HUES6 (cell line): ENCODE measurements around the gene DPP10.

ENCODE experiments used
- H3K27ac ChIP-seq: 2 replicates; pipeline ENCODE4 v1.7.0; 2013; ENCODE audit warnings: low read depth, mild to moderate bottlenecking, low read length, inconsistent platforms
- H3K27me3 ChIP-seq: 2 replicates; pipeline ENCODE4 v1.6.1; 2013; ENCODE audit warnings: low read length; ENCODE audit not compliant: control insufficient read depth, insufficient read depth
- H3K36me3 ChIP-seq: 2 replicates; pipeline ENCODE4 v1.6.1; 2013; ENCODE audit warnings: low read length; ENCODE audit not compliant: control insufficient read depth, insufficient read depth
- H3K4me1 ChIP-seq: 2 replicates; pipeline ENCODE4 v1.6.1; 2013; ENCODE audit warnings: low read length; ENCODE audit not compliant: control insufficient read depth, insufficient read depth
- H3K4me3 ChIP-seq: 2 replicates; pipeline ENCODE4 v1.5.1; 2013; ENCODE audit warnings: low read depth, low read length
- H3K9ac ChIP-seq: one replicate; pipeline ENCODE4 v1.6.1; 2013; ENCODE audit warnings: mild to moderate bottlenecking, low read length
- H3K9me3 ChIP-seq: 2 replicates; pipeline ENCODE4 v1.6.1; 2013; ENCODE audit warnings: low read depth, low read length; ENCODE audit not compliant: control insufficient read depth, insufficient read depth

The DPP10 gene

DNA sequence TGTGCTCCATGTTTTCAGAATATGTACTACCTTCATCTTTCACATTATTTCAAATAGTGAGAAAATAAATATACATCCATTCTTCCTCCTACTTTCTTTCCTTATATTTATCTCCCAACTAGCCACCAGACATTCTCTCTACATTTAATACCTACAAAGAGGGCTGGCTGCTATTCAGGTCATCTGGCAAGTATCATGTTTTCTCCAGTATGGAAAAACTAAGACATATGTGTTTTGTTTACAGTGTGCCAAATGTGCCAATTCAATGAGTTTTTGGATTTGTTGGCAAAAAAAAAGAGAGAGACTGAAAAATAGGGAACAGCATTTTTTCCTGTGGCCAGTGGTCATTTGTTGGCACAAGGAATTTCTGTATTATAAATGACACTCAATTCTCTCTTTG, 1207.3 kb downstream of the DPP10 start:
- Histone ChIP-seq H3K4me1 (peaks cover 4% of the 10 kb centered on the region; the same call in 1 of the 2 replicates), H3K36me3 (no peaks in the 10 kb centered on the region), H3K9ac (no peak overlapping the region), H3K9me3 (0 out of 2 replicates have a peak, but pooled peaks cover 2% of the 10 kb centered on the region), H3K27me3 (no peaks in the 10 kb centered on the region), H3K4me3 (no peak overlapping the region), H3K27ac (no peak overlapping the region)

DNA sequence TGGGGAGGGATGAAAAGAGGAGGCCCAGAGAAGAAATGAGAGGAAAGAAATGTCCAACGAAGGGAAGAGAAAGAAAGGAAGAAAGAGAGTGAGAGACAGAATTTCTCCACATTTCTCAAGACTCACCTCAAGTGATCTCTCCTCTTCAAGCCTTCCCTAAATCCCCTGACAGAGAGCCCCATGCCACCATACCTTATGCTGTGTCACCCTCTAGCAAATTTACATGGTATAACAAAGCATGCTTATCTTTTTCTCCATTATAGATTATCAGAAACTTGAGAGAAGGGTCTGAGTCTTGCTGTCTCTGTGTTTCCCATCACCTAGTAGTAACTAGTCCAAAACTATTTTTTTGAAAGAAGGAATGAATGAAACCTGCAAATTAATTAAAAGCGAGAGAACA, 1208.4 kb downstream of the DPP10 start:
- Histone ChIP-seq H3K4me3 (no peak overlapping the region), H3K27ac (no peak overlapping the region), H3K9ac (no peak overlapping the region), H3K36me3 (no peaks in the 10 kb centered on the region), H3K4me1 (peaks cover 4% of the 10 kb centered on the region; the same call in 1 of the 2 replicates), H3K9me3 (0 out of 2 replicates have a peak, but pooled peaks cover 2% of the 10 kb centered on the region), H3K27me3 (no peaks in the 10 kb centered on the region)

DNA sequence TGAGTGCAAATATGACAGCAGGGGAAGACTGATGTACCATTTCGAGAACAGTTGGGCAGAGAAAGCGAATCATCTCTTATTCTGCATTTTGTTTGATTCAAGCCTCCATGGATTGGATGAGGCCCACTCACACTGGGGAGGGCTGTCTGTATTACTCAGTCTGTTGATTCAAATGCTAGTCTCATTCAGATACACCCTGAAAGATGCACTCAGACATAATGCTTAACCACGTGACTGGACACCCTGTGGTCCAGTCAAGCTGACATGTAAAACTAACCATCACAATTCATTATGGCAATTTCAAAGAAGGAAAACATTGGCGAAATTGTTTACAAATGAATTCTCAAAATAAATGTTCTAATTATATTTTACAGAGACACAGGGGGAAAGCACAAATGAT, 1210.2 kb downstream of the DPP10 start:
- H3K27me3 ChIP-seq: no peaks in the 10 kb centered on the region
- H3K36me3 ChIP-seq: no peaks in the 10 kb centered on the region
- 0 out of 2 replicates have a peak, but pooled peaks cover 1% of the 10 kb centered on the region for H3K9me3 ChIP-seq
- no peak overlapping the region for H3K9ac ChIP-seq
- H3K4me3 ChIP-seq: no peak overlapping the region
- H3K4me1 ChIP-seq: peaks cover 4% of the 10 kb centered on the region; the same call in 1 of the 2 replicates
- H3K27ac ChIP-seq: no peak overlapping the region

DNA sequence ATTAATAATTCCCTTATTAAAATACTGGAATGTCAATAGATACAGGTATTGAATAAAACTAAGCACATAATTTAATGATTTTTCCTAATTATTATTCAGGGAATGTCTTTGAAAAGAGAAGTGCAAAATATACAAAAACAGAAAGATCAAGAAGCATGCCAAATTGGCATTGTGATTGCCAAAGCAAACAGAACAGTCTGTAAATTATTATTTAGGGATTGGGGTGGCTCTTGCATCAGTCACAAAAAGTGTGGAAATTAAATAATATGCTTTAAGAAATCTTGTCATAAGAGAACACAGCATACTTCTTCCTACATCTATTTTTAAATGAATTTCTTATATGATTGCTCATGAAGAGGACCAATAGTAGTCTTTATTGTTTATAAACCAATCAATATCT, 1211.9 kb downstream of the DPP10 start:
- Histone ChIP-seq H3K36me3 (no peaks in the 10 kb centered on the region), H3K27me3 (no peaks in the 10 kb centered on the region), H3K4me1 (peaks cover 4% of the 10 kb centered on the region; the same call in 1 of the 2 replicates), H3K9me3 (no peaks in the 10 kb centered on the region), H3K27ac (no peak overlapping the region), H3K4me3 (no peak overlapping the region), H3K9ac (no peak overlapping the region)

DNA sequence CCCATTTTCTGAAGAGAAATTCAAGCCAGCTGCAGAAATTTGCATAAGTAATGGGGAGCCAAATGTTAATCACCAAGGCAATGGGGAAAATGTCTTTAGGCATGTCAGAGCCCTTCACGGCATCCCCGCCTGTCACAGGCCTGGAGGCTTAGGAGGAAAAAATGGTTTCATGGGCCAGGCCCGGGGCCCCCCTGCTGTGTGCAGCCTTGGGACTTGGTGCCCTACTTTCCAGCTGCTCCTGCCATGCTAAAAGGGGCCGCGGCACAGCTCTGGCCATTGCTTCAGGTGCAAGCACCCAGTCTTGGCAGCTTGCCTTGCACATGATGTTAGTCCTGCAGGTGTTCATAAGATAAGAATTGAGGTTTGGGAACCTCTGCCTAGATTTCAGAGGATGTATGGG, 1235.7 kb downstream of the DPP10 start:
- Histone ChIP-seq H3K27ac (no peak overlapping the region), H3K9me3 (peaks cover 23% of the 10 kb centered on the region), H3K27me3 (no peaks in the 10 kb centered on the region), H3K36me3 (no peaks in the 10 kb centered on the region), H3K9ac (no peak overlapping the region), H3K4me1 (no peaks in the 10 kb centered on the region), H3K4me3 (no peak overlapping the region)

DNA sequence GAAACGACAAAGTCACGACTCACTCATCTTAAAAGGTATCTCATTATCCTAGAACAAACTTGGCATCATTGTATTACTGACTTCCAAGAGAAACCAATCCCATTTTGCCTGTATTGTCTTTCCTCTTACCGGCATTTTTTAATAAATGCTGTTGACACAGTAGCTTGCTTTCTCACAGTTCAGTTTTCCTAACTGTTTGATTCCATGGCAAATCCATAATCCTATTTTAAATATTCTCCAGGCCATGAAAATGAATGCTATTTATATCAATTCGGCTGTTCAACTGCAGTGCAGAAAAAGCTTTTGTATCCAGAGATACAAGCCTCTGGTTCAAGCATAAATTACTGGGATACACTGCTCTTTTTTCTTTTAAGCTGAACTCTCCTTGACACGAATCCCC, 1241.9 kb downstream of the DPP10 start:
- Histone ChIP-seq H3K36me3 (no peaks in the 10 kb centered on the region), H3K4me1 (no peaks in the 10 kb centered on the region), H3K4me3 (no peak overlapping the region), H3K27me3 (no peaks in the 10 kb centered on the region), H3K9me3 (peaks cover 3% of the 10 kb centered on the region; the same call in 1 of the 2 replicates), H3K9ac (no peak overlapping the region), H3K27ac (no peak overlapping the region)

DNA sequence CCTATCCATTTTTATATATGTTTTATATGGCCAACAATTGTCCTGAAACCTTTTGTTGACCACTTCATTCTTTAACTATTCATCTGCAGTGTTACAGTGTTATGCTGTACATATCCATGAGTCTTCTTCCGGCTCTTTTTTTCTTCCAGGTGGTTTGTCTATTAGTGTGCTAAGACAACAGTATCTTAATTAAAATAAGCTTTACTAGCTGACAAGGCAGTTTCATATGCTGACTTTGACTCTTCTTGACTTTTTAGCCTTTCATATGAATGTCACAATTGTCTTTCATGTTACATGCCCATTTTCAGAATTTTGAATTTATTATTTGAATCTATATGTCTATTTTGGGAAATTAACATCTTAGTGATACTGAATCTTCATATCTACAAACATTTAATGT, 1249.0 kb downstream of the DPP10 start:
- Histone ChIP-seq H3K4me3 (no peak overlapping the region), H3K27me3 (no peaks in the 10 kb centered on the region), H3K27ac (no peak overlapping the region), H3K36me3 (no peaks in the 10 kb centered on the region), H3K4me1 (no peaks in the 10 kb centered on the region; the same call in 1 of the 2 replicates), H3K9ac (no peak overlapping the region), H3K9me3 (no peaks in the 10 kb centered on the region)

DNA sequence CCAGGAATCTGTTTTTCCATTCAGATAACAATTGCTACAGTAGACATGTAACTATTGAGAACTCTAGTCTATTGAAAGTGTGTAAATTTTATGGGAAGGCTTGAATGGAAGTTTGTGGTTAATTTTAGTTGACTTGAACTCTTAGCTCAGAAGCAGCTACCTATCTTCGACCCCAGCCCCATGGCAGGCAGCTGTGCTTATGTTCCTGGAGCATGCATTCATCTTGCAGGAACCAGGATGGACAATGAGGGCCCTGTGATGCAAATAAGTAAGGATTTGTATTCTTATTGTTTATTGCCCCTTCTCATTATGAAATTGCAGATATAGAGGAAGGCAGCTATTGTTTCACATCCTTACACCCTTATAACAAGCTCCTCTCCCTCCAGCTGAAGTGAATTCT, 1252.2 kb downstream of the DPP10 start:
- no peak overlapping the region for H3K27ac ChIP-seq
- no peak overlapping the region for H3K4me3 ChIP-seq
- H3K4me1 ChIP-seq: no peaks in the 10 kb centered on the region; the same call in 1 of the 2 replicates
- H3K36me3 ChIP-seq: no peaks in the 10 kb centered on the region
- no peaks in the 10 kb centered on the region for H3K9me3 ChIP-seq
- H3K9ac ChIP-seq: no peak overlapping the region
- no peaks in the 10 kb centered on the region for H3K27me3 ChIP-seq

DNA sequence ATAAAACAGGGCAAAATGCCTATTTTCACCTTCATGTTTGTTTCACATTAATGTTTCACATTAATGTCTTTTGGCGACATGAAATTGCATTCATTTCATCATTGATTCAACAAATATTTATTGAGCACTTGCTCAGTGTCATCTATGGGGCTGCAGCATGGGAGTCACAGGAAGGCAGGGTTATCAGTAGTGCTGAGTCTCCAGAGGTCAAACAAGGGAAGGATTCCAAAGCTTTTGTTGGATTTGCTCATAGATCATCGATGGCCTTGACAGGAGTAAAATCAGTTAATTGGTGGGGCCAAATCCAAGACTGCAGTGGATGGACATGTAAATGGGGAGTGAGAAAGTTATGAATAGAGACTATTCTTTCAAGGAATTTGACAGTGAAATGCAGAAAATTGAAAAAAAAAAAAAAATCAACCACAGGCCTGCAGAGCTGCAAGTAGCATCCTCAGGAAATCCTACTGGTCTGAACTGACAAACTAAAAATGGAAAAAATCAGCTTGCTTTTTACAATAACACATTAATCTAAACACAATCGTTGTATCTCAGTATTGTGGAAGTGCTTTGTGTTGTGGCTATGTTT, 1290.8 kb downstream of the DPP10 start:
- H3K4me1 ChIP-seq: no peaks in the 10 kb centered on the region
- H3K36me3 ChIP-seq: no peaks in the 10 kb centered on the region
- no peaks in the 10 kb centered on the region for H3K27me3 ChIP-seq
- no peak overlapping the region for H3K9ac ChIP-seq
- H3K9me3 ChIP-seq: no peaks in the 10 kb centered on the region
- H3K4me3 ChIP-seq: no peak overlapping the region
- H3K27ac ChIP-seq: no peak overlapping the region

DNA sequence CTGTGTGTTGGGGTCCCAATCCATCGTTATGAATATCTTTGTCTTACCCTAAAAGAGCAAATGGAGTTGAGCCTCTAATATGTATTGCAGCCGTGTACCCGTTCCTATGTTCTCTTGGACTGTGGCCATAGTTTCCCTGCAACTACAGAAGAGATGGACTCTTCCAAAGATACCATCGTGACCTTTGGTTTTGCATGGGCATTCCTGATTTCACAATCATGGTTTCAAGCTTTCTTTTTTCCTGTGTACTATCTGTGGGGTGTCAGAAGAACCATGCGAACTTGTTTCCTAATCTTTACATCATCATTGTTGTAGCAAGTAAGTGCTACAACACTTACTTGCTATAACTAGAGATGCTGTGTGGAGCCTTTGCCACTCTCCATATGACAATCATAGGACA, 1295.7 kb downstream of the DPP10 start:
- Histone ChIP-seq H3K27ac (no peak overlapping the region), H3K9me3 (no peaks in the 10 kb centered on the region), H3K4me1 (no peaks in the 10 kb centered on the region), H3K9ac (no peak overlapping the region), H3K27me3 (no peaks in the 10 kb centered on the region), H3K4me3 (no peak overlapping the region), H3K36me3 (no peaks in the 10 kb centered on the region)

DNA sequence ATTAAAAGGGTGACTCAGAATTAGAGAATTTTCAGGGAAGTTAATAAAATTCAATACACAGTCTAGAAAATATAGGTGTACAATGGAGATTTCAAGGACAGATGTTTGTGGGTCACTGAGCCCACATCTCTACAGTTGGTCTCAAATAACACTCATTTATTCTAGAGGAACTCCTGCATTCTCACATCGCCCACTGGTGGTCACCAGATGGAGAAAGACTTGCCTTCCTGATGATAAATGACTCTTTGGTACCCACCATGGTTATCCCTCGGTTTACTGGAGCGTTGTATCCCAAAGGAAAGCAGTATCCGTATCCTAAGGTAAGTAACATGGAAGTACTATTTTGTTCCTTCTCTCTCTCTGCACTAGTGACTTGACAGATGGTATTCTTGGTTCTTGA, 1297.1 kb downstream of the DPP10 start:
- H3K27me3 ChIP-seq: no peaks in the 10 kb centered on the region
- no peak overlapping the region for H3K27ac ChIP-seq
- H3K4me1 ChIP-seq: no peaks in the 10 kb centered on the region
- no peaks in the 10 kb centered on the region for H3K36me3 ChIP-seq
- no peak overlapping the region for H3K4me3 ChIP-seq
- H3K9ac ChIP-seq: no peak overlapping the region
- no peaks in the 10 kb centered on the region for H3K9me3 ChIP-seq
